NCI-H1105 treated with DMSO at 0.1 percent for 48 hours (cell line): Measurements from ENCODE around the gene GOT1.

Experiments
- DNase-seq: peaks from one replicate; lab custom pipeline; 2025; lab: John Stamatoyannopoulos, UW

GOT1 gene

DNA sequence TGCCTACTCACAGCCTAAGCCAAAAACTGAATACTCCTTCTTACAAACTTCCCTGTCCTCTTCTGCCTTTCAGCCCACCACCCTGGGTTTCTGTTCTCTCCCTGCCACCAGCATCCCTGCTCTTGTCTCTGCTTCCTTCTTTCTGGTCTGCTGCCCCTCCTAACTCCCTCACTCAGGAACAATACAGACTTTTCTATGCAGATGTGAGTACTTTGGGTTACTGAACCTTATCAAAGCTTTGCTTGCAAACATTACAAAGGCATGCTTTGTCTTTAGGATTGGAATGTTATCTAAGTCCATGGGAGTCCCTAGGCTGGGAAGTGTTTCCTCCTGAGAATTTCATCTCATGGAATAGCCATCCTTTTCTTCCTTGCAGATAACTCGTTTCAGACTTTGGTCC is 72.3 kb downstream of the GOT1 start:
- no peak for DNase-seq

DNA sequence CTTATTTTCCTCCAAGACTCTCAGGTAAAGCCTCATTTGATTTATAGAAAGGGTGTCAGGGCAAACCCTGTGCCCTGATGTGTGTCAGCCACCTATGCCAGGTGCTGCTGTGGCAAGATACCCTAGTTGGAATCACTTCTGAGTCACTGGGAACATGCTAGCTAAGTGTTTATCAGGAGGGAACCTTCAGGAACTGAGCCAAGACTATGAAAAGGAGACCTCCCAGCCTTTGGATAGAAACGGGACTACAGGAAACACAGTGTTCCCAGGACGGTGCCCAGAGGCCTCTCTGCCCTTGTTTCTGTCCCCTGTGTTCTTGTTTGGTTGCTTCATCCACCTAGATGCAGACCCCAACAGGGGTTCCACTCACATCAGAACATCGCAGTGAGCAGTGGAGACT is 72.7 kb downstream of the GOT1 start:
- DNase-seq = no peak

DNA sequence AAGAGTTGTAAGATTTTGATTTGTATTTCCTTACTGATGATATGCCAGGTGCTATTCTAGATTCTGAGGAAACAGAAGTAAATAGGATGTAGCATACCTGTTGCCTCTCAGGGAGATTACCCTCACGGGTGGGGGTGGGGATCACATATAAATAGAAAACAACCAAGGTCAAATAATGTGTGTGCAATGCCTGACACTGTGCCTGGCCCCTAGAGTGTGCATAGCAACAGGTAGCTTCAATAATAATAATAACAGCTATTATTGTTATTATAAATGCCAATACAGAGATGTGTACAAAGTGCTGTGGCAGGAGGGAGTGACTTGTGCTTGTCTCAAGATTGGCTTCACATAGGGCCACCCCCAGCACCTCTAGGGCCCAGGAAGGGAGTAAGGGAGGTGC is 77.2 kb downstream of the GOT1 start:
- no peak for DNase-seq

DNA sequence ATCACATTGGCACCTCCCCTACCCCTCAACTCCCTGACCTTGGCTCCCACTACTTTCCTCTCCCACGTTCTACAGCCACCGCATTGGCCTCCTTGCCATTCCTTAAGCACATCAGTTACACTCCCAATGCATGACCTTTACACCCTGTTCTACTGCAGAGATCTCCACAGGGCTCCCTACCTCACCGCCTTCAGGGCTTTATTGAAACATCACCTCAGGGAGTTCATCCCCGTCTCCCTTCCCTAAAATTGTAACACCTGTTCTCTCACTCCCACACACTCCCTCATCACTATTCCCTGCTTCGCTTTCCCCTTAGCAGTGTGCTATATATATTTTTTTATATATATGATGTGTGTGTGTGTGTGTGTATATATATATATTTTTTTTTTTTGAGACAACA is 82.8 kb downstream of the GOT1 start:
- no peak for DNase-seq
